HG03354 (cell line): ENCODE results near the gene CFAP58.
"Not testable (repeated sequence)": the region's sequence is repeated elsewhere in the genome, so short reads cannot be mapped to it uniquely, and the experiment has no call there.

ENCODE experiments used
- ATAC-seq: cut with Tn5 transposase; IDR thresholded peaks from one replicate; pipeline ENCODE4 v1.9.1; 2021; ENCODE audit warnings: mild to moderate bottlenecking; ENCODE audit not compliant: unreplicated experiment, poor library complexity, severe bottlenecking

CFAP58 gene

GRCh38 chr10:104465575-104465974 lies 111.9 kb downstream of the CFAP58 start:
- not testable (repeated sequence) for ATAC-seq

GRCh38 chr10:104468818-104469217 lies 115.2 kb downstream of the CFAP58 start:
- ATAC-seq, result not testable (repeated sequence)

GRCh38 chr10:104472505-104472904 lies 118.9 kb downstream of the CFAP58 start:
- ATAC-seq, result no peak

GRCh38 chr10:104472957-104473745 lies 119.5 kb downstream of the CFAP58 start:
- no peak for ATAC-seq

- ATAC-seq, result no peak
These were observed 124.7 kb downstream of the CFAP58 start for GRCh38 chr10:104478380-104478779.

- no peak for ATAC-seq
These were observed 126.4 kb downstream of the CFAP58 start for GRCh38 chr10:104479906-104480593.

GRCh38 chr10:104480797-104481196 lies 127.2 kb downstream of the CFAP58 start:
- no peak for ATAC-seq

GRCh38 chr10:104483582-104483981 lies 129.9 kb downstream of the CFAP58 start:
- no peak for ATAC-seq

GRCh38 chr10:104485632-104486031 lies 132.0 kb downstream of the CFAP58 start:
- ATAC-seq, result peak; percentile 45

- no peak for ATAC-seq
These were observed 133.2 kb downstream of the CFAP58 start for GRCh38 chr10:104486803-104487202.

- no peak for ATAC-seq
These were observed 134.3 kb downstream of the CFAP58 start for GRCh38 chr10:104487794-104488438.

GRCh38 chr10:104488439-104488832 lies 134.8 kb downstream of the CFAP58 start:
- ATAC-seq, result no peak

- ATAC-seq, result no peak
These were observed 138.8 kb downstream of the CFAP58 start for GRCh38 chr10:104492329-104492940.

GRCh38 chr10:104498347-104499081 lies 144.9 kb downstream of the CFAP58 start:
- no peak for ATAC-seq

GRCh38 chr10:104501449-104501848 lies 147.8 kb downstream of the CFAP58 start:
- no peak for ATAC-seq

- no peak for ATAC-seq
These were observed 148.4 kb downstream of the CFAP58 start for GRCh38 chr10:104501864-104502579.

- no peak for ATAC-seq
These were observed 149.3 kb downstream of the CFAP58 start for GRCh38 chr10:104502907-104503306.
